Endothelial cell of umbilical vein (primary cell): Measurements from ENCODE around the gene GSC2. TPM values are rescaled to one million over a fixed set of nuclear protein-coding genes. Genes with fewer than 3 reads are reported as not detected.

Experiments
- BruUV-seq: library from RNA; stranded (reverse); fragments of 400-500 nt; replicated peaks from 2 replicates; lab custom pipeline; 2021; lab: Mats Ljungman, UMichigan
- CTCF ChIA-PET: fragments of 300-600, 350-600 bp; sonication (Branson Sonifier 250); formaldehyde crosslinking; loops from one replicate; lab custom pipeline; 2021; ENCODE audit warnings: antibody characterized with exemption, inconsistent platforms; lab: Charles Lee
- POLR2A ChIA-PET: fragments of 300-600, 350-600 bp; sonication (Branson Sonifier 250); formaldehyde crosslinking; loops from one replicate; lab custom pipeline; 2021; ENCODE audit warnings: antibody characterized with exemption, inconsistent platforms; lab: Charles Lee
- DNase-seq: peaks from one replicate; pipeline ENCODE4 v3.0.0-alpha.2; 2011; ENCODE audit warnings: low read depth, low spot score
- FAIRE-seq: peaks from 2 replicates; lab custom pipeline; 2011; peaks lifted over from hg19 to GRCh38; lab: Jason Lieb, UNC
- H2AFZ ChIP-seq: 2 replicates; pipeline ENCODE4 v1.6.0; 2012; ENCODE audit warnings: low read depth, low read length, control low read depth, inconsistent platforms
- H3K27ac ChIP-seq: 2 replicates; pipeline ENCODE4 v1.5.1; 2011; ENCODE audit warnings: low read depth, mild to moderate bottlenecking, control low read depth, low read length, moderate library complexity; ENCODE audit not compliant: insufficient read depth
- H3K27me3 ChIP-seq, 2 experiments: 2 replicates each; pipeline versions ENCODE4 v1.6.0 to v1.6.1; 2011; ENCODE audit warnings: low read length in 2 of 2, mixed read lengths in 1 of 2; ENCODE audit not compliant: control insufficient read depth in 2 of 2, insufficient read depth in 2 of 2
- H3K36me3 ChIP-seq, 2 experiments: 2 replicates in 1 of 2; 3 replicates in 1 of 2; pipeline ENCODE4 v1.5.1; 2011; ENCODE audit warnings: low read length in 2 of 2, mild to moderate bottlenecking in 1 of 2, moderate library complexity in 1 of 2; ENCODE audit not compliant: control insufficient read depth in 2 of 2, insufficient read depth in 2 of 2; ENCODE audit errors: extremely low read depth in 1 of 2
- H3K4me1 ChIP-seq: 3 replicates; pipeline ENCODE4 v1.5.1; 2011; ENCODE audit warnings: mild to moderate bottlenecking, low read length; ENCODE audit not compliant: control insufficient read depth, insufficient read depth; ENCODE audit errors: extremely low read depth
- H3K4me2 ChIP-seq: 2 replicates; pipeline ENCODE4 v1.6.1; 2011; ENCODE audit warnings: low read length, control low read depth, mixed read lengths; ENCODE audit not compliant: insufficient read depth
- H3K4me3 ChIP-seq, 3 experiments: fragments of 200-600 bp in 1 of 3; sonication (generic), shearing (Covaris generic) in 1 of 3; replicated peaks in 1 of 3; 2 replicates each; pipeline ENCODE4 v1.5.1; 2011 to 2016; ENCODE audit warnings: control low read depth in 3 of 3, low read length in 3 of 3, mild to moderate bottlenecking in 2 of 3, inconsistent platforms in 1 of 3, low read depth in 1 of 3, moderate library complexity in 1 of 3; ENCODE audit not compliant: insufficient read depth in 1 of 3
- H3K79me2 ChIP-seq: 2 replicates; pipeline ENCODE4 v1.6.0; 2012; ENCODE audit warnings: low read length, inconsistent platforms; ENCODE audit not compliant: control insufficient read depth, insufficient read depth
- H3K9ac ChIP-seq: replicated peaks from 2 replicates; pipeline ENCODE3; 2011; ENCODE audit warnings: low read length, control low read depth; ENCODE audit not compliant: insufficient read depth; ENCODE audit errors: extremely low read depth
- H3K9me1 ChIP-seq: replicated peaks from 3 replicates; pipeline ENCODE4 v1.6.0; 2011; ENCODE audit warnings: mild to moderate bottlenecking, low read length; ENCODE audit not compliant: control insufficient read depth, insufficient read depth; ENCODE audit errors: extremely low read depth
- H3K9me3 ChIP-seq: replicated peaks from 2 replicates; pipeline ENCODE4 v1.5.1; 2012; ENCODE audit warnings: low read length, inconsistent platforms; ENCODE audit not compliant: control insufficient read depth, insufficient read depth
- H4K20me1 ChIP-seq: replicated peaks from 2 replicates; pipeline ENCODE3; 2011; ENCODE audit warnings: mild to moderate bottlenecking, low read length; ENCODE audit not compliant: control insufficient read depth, insufficient read depth; ENCODE audit errors: extremely low read depth
- CTCF ChIP-seq, 2 donors: IDR thresholded peaks; 1 replicate in 1 of 2; 2 replicates in 1 of 2; pipeline ENCODE4 v1.5.1; 2011; ENCODE audit warnings: low read length in 2 of 2, mild to moderate bottlenecking in 2 of 2, moderate library complexity in 2 of 2, control low read depth in 1 of 2, inconsistent platforms in 1 of 2, low read depth in 1 of 2; ENCODE audit not compliant: insufficient read depth in 1 of 2; ENCODE audit errors: extremely low read depth in 1 of 2
- EZH2 ChIP-seq: IDR thresholded peaks from 2 replicates; pipeline ENCODE4 v1.6.1; 2012; ENCODE audit warnings: borderline replicate concordance, low read depth, mild to moderate bottlenecking, moderate library complexity, low read length, inconsistent platforms; ENCODE audit not compliant: severe bottlenecking
- FOS ChIP-seq: IDR thresholded peaks from 2 replicates; pipeline ENCODE4 v1.6.1; 2011; ENCODE audit warnings: mild to moderate bottlenecking, low read length, moderate library complexity, borderline replicate concordance; ENCODE audit not compliant: insufficient read depth
- GATA2 ChIP-seq: IDR thresholded peaks from 2 replicates; pipeline ENCODE4 v1.7.0; 2011; ENCODE audit warnings: low read depth, mild to moderate bottlenecking, moderate library complexity, mixed read lengths, low read length; ENCODE audit not compliant: insufficient read length, insufficient read depth
- JUN ChIP-seq: IDR thresholded peaks from 2 replicates; pipeline ENCODE4 v1.6.1; 2011; ENCODE audit warnings: borderline replicate concordance, low read depth; ENCODE audit not compliant: insufficient read length, insufficient read depth
- MYC ChIP-seq: IDR thresholded peaks from one replicate; pipeline ENCODE4 v1.6.1; 2011; ENCODE audit warnings: mild to moderate bottlenecking, low read depth, low read length
- POLR2A ChIP-seq: IDR thresholded peaks from 2 replicates; pipeline ENCODE4 v1.6.1; 2012; ENCODE audit warnings: low read depth, mild to moderate bottlenecking, control low read depth, low read length
- POLR2AphosphoS5 ChIP-seq: IDR thresholded peaks from 2 replicates; pipeline ENCODE4 v1.6.1; 2012; ENCODE audit warnings: low read depth, mild to moderate bottlenecking, control low read depth, low read length, moderate library complexity; ENCODE audit not compliant: insufficient read depth
- dilution Hi-C: fragments of 300-500 bp; cut with MboI; formaldehyde crosslinking; loops from one replicate; pipeline ENCODE4 v1.15.0; 2019; ENCODE audit warnings: low sequenced_read_pairs; ENCODE audit not compliant: extremely low pct_ligation_motif_present
- intact Hi-C: fragments of 100-400 bp; cut with micrococcal nuclease; formaldehyde crosslinking; loops from one replicate; pipeline ENCODE4 v1.10.0; 2022
- polyA plus RNA-seq, 4 experiments: library from polyadenylated mRNA; depleted of rRNA in 3 of 4; stranded (reverse) in 3 of 4; unstranded in 1 of 4; fragments of >200 nt; gene quantifications; 2 replicates each; pipeline versions ENCODE4 v1.2.1 to v1.2.3, GENCODE V29; 2011 to 2012; ENCODE audit warnings: missing spikeins in 1 of 4
- total RNA-seq: library from RNA; stranded (reverse); gene quantifications from 2 replicates; pipeline ENCODE4 v1.2.3, GENCODE V29; 2021
- TF ChIP-seq, protein P1 (sequence below): IDR thresholded peaks from 2 replicates; pipeline ENCODE4 v1.6.1; 2011; ENCODE audit not compliant: insufficient read depth, insufficient read length

The GSC2 gene
- total and polyA plus RNA-seq, 2 donors (not counting 3 experiments of a cell fraction or from before 2014, with no cell fraction given): not detected

DNA sequence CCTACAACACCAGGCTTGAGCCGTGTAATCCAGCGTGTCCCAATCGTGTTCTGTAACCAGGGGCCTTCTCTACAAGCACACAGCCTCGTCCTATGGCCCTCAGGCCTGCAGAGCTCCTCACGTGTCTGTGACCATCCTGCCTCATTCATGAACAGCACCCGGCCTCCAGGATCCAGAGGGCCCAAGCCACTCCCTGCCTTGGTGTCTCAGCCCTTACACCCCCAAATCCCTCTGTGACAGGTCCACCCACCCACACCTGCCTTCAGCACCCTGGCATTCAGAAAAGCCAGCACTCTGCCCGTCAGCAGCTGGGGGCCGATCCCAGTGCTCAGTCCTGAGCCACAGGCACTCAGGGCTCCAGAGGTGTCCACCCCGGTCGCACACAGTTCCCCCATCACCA lies 13.2 kb downstream of the GSC2 start:
- CTCF ChIA-PET: no interaction called here
- dilution Hi-C loops (no loop called here), intact Hi-C loops (no loop called here)
- no TSS peak for BruUV-seq
- Histone ChIP-seq H4K20me1 (no peaks in the 10 kb centered on the region), H2AFZ (no peak overlapping the region), H3K27ac (no peak overlapping the region), H3K9ac (no peak overlapping the region), H3K36me3 (peaks cover 13 to 69% of the 10 kb centered on the region in 2 experiments), H3K4me2 (no peak overlapping the region), H3K79me2 (no peaks in the 10 kb centered on the region), H3K9me3 (no peaks in the 10 kb centered on the region), H3K9me1 (no peaks in the 10 kb centered on the region), H3K4me1 (no peaks in the 10 kb centered on the region), H3K4me3 (no peak overlapping the region), H3K27me3 (no peaks in the 10 kb centered on the region)
- TF ChIP-seq MYC (no peak), FOS (no peak), GATA2 (no peak), JUN (no peak), POLR2A (no peak), POLR2AphosphoS5 (no peak), CTCF (IDR thresholded peaks at IDR 0.05; ENCODE audit: extremely low read depth in 1 of 2, insufficient read depth in 1 of 2, low read depth in 1 of 2, low read length in 2 of 2) (no peak), EZH2 (no peak)
- TF ChIP-seq, protein P1, sequence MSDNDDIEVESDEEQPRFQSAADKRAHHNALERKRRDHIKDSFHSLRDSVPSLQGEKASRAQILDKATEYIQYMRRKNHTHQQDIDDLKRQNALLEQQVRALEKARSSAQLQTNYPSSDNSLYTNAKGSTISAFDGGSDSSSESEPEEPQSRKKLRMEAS: no peak
- DNase-seq: no peak
- POLR2A ChIA-PET: no interaction called here
- FAIRE-seq: no peak
